CD4-positive, alpha-beta T cell treated with Interleukin-4 for 4 hours (primary cell): ENCODE measurements around the gene OR2G2.

ENCODE experiments used
- DNase-seq: peaks from one replicate; pipeline ENCODE4 v3.0.0-alpha.2; 2020

The OR2G2 gene

GRCh38 chr1:247588060-247588459 lies at the start of gene OR2G2:
Gene OR2G2, plus strand, starts transcription at chr1:247588360. Its CDS starts 0 bp downstream, at chr1:247588360.
- DNase-seq: no peak

DNA sequence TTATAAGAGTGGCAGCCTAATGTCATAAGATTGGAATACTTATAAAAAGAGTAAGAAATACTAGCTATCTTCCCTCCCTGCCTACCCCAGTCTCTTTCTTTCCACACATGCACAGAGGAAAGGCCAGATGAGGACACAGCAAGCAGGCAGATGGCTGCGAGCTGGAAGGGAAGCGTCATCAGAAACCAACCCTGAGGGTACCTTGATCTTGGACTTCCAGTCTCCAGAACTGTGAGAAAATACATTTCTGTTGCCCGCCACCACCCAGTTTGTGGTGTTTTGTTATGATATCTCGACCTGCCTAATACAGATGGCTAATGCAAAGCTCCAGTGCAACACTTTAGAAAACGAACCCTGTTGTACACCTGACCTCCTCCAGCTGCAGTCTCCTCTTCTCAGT lies 49.6 kb upstream of the OR2G2 start:
- no peak for DNase-seq

- no peak for DNase-seq
These were observed 48.9 kb upstream of the OR2G2 start for GRCh38 chr1:247539215-247539614.

DNA sequence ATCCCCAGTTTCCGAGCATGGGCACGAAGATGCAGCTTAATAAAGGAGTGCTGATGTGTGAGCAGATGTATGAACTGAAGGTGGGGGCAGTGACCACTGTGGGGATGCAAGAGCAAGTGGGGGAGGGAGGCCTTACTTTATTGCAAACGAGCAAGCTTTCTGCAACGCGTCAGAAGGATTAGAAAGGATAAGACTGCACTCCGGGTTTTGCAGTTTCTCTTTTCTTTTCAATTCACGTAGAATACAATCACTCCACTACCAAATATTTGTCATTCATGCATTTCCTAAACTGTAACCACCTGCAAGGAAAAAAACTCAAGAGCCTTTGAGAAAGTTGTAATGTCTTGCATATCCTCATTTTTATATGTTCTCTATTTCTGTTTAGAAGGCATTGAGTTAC lies 47.6 kb upstream of the OR2G2 start:
- no peak for DNase-seq

- no peak for DNase-seq
These were observed 45.3 kb upstream of the OR2G2 start for GRCh38 chr1:247542811-247543210.

GRCh38 chr1:247548092-247548491 lies 40.1 kb upstream of the OR2G2 start:
- no peak for DNase-seq

DNA sequence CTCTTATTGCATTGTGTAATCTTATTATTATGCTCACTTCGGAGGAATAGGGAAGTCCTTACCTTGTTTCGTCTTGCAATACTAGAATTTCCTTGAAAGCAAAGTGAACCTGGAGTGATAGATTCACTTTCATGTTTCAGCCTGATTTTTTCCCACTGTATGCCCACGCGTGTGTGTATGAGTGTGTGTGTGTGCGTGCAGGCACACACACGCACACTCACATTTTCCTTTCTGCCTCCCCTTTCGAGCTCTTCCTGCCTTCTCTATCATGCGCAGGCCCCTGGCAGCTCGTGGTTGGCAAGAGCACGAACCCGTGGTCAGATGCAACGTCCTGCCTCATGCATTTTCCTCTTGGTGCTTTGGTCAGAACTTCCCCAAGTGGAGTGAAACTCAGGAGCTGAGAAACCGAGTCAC lies 39.4 kb upstream of the OR2G2 start, which contains the start of gene GCSAML:
Gene GCSAML (plus strand): TSS at position 366 of the 414 bp plus-strand sequence. CDS start 58 bp downstream, outside the sequence.
- no peak for DNase-seq

DNA sequence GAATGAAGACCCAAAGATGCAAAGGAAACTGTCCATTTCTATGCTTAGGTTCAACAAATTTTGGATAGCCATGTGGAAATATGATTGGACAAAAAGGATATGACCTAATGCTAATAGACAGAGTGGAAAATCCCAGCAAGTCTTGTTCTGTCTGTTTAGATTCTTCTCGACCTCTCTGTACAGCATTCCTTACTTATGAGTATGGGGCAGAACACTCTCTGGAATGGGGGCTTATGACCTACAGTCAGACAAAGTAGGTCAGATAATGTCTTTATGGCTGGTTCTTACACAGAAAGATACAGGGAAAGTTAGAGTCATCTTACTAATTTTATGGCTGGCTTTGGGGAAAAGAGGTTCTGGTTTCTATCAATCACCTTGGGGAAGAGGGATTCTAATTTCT lies 36.4 kb upstream of the OR2G2 start:
- DNase-seq: no peak

DNA sequence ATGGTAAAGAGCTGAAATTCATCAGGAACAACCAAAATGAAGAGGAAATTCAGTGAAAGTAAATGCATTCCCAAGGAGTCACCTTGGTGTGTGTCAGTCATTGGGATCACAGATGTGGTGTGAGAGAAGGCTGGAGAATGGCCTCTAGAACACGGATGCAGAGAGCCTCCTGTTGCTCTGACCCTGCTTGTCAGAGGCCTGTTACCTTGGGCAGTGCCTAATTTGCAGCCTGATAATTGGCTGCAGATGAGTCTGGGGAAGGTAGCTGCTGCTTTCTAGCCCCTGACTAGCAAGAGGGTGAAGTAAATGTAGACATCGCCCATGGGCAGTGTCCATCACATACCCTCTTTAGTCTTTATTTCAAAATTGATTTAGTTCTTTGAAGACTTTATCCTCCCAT lies 35.9 kb upstream of the OR2G2 start:
- DNase-seq: no peak

DNA sequence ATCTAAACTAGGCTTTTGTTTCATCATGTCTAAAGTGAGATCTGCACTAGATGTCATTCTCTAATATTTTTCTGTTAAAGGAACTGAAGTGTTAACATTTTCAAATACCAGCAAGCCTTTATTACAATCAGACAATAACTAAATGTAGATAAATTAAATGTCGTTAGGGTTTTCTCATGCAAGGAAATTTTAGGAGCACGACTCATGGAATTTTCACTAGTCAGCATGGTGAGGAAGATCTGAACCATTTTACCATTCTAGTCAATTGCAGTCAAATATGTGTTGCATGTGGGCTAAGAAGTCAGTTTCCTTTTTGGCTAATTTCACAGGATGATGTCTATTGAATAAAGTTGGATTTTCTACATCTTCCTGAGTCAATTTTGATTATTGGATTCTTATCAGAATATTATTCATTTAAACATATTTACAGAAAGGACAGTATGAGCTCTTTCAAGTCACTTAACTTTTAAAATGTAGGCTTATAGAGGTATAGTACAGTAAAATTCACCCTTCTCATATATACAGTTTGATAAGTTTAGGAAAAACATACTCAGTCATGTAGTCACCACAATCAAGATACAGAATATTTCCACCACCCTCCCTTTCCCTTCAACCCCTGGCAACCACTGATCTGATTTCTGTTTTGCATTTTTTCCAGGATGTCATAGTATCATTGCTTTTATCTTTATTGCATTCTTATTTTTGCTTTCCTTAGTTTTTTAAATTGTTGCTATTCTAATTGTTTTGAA lies 30.1 kb upstream of the OR2G2 start:
- DNase-seq: no peak

DNA sequence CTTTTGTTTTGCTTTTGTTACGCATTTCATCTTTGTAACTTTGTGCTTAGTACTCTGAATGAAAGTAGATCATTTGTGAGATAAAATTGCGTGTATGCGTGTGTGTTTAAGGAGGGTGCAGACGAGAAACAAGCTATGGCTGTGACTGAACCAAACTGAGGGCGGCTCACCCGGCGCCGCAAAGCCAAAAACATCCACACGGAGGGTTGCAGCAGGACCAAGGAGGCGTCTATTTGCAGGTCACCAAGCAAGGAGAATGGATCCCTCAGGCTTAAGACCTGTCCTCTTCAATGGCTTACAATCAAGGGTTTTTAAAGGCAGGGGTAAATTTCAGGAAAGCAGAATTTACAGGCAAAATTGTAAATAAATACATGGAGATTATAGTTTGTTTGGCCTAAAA lies 26.4 kb upstream of the OR2G2 start:
- DNase-seq: no peak

GRCh38 chr1:247562198-247562597 lies 26.0 kb upstream of the OR2G2 start:
- no peak for DNase-seq

- DNase-seq: no peak
These were observed 13.9 kb upstream of the OR2G2 start for GRCh38 chr1:247574236-247574635.

DNA sequence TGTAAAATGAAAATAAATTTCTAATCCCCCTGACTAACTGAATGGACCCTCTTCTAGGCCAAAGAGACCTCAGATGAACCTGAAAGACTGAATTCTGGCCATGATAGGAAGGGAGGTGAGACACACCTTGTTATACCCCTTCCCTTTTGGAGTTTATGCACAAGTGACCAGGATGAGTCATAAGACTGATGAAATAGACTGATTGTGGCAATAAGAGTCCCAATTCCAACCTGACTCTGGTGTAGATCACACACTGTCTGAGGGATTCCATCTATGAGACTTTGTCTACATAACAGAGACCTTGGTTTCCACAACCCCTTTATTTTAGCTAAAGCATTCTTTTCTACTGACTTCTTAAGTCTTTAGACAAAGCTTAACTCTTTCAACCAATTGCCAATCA lies 13.5 kb upstream of the OR2G2 start:
- DNase-seq: no peak

DNA sequence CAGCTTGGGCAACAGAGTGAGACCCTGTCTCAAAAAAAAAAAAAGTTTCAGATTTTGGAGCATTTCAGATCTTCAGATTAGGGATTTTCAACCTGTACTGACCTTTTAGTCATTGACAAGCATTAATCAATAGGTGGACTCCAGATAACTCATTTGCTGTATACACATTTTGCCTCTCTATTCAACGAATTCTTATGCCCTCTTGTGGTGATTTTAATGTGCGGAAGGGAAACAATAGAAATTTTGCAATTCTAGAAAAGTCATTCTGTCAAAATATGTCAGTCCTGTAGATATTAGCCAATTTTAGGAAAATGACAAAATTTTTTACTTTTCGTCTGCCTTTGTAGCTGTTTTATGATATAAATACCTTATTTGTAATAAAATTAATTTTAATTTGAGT lies 11.6 kb upstream of the OR2G2 start:
- peak; percentile 9 for DNase-seq

DNA sequence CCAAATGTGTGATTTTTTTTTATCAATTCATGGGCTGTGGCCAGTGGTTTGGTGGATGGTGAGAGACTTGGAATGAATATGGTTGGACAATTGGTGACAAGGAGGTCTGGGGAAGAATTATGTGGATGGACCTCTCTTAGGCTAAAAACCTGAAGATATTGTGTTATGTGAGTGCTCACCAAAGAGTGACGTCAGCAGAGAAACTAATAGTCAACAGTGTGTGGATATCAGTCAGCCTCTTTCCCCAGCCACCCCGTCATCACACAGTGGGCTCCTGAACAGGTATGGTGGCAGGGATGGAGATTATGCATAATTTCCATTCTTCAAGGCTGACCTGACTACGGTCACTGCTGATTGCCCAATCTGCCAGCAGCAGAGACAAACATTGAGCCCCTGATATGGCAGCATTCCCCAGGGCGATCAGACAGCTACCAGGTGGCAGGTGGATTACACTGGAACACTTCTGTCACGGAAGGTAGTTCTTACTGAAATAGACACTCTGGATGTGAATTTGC lies 9.2 kb upstream of the OR2G2 start:
- DNase-seq: no peak

DNA sequence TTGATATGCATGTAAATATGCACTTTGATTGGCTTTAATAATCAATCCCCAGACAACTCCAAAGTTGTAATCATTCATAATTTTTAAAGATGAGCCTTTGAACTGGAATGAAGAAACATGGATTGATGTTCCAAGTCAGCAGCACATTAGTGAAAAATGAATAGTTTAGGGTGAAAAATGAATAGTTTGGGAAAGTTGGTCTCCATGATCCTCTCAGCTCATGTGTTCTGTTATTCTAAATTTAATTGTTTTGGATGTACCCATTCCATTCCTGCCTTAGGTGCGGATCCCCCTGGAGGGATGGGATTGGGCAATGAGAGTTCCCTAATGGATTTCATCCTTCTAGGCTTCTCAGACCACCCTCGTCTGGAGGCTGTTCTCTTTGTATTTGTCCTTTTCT lies 17.1 kb downstream of the OR2G2 start, which contains the start of gene OR2G3:
Gene OR2G3 (plus strand): TSS at position 301 of the 400 bp plus-strand sequence. CDS start 0 bp downstream, at position 301.
- DNase-seq: no peak

DNA sequence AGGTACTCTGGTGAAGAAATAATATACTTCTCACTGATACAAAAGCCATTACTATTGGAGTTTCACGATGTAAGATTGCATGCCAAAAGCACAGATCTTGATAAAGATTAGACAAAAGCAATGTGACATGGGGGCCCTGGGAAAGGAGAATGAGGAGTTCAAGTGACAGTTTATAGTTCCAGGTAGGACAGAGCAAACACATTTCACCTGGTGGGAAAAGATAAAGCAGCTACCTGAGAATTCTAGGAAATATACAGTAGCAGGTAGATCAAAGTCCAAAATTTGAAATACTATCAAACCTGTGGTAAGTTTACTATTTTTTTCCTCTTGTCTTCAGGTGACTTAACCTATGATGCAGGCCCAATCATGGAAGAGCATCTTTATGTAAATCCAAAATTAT lies 25.2 kb downstream of the OR2G2 start:
- DNase-seq: no peak

DNA sequence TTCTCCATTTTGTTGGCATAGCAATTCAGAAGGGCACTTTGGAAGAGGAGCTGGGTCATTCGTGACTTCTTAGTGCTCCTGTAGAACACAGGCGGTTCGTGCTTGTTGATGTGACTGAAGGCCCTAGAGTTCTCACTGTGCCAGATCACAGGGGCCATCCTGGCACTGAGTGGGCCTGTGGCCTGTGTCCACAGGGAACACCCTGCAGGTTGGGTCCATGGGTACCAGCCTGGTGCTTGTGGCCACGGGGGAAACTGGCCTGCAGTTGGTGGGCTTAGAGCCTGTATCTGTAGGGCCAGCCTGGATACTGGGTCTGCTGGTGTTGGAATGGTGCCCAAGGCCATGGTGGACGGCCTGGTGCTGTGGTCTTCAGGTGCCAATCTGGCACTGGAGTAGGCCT lies 26.5 kb downstream of the OR2G2 start:
- no peak for DNase-seq

DNA sequence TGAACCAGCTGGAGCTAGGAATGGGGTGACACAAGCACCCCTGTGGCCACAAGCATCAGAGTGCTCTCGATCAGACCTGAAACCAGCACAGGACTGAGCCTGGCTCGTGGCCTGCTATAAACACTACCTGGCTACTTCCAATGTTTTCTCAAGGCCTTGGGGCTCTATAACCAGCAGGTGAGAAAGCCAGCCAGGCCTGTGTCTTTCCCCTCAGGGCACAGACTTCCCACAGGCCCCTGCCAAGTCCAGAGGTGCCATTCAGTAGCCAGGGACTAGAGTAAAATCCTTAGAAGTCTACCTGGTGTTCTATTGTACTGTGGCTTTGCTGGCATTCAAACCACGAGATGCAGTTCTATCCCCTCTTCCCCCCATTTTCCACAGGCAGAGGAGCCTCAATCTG lies 39.8 kb downstream of the OR2G2 start:
- no peak for DNase-seq

DNA sequence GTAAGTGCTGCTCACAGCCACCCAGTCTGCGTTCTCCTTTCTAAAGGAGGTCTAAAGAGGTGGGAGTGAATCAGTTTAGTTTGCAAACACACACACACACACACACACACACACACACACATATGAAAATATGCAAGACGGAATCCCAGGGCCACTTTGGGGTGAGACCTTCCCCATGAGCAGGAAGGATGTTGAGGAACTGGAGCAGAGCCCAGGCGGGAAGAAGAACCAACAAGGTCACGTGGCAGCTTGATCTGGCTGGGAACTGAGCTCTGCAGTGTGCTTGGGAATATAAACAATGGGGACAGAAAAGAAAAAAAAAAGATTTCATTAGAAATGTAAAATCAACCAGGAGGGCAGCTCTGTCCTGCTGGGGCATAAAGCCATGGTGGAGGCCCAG lies 49.9 kb downstream of the OR2G2 start:
- DNase-seq: no peak

- DNase-seq: no peak
These were observed 50.6 kb downstream of the OR2G2 start for GRCh38 chr1:247638781-247639180.
